Liver (tissue), 9 donors: ENCODE measurements around the gene TTC7B. TPM values are rescaled to one million over a fixed set of nuclear protein-coding genes. Genes with fewer than 3 reads are reported as not detected.

Source experiments
- DNase-seq: peaks from one replicate; pipeline ENCODE4 v3.0.0-alpha.2; 2017; ENCODE audit warnings: low spot score
- H3K27ac ChIP-seq, 2 donors: one replicate each; pipeline ENCODE4 v1.7.0; 2013; ENCODE audit warnings: inconsistent platforms in 2 of 2, low read length in 2 of 2, control low read depth in 1 of 2, low read depth in 1 of 2, mild to moderate bottlenecking in 1 of 2
- H3K27me3 ChIP-seq, 4 donors: one replicate each; pipeline versions ENCODE4 v1.6.1 to v1.7.0; 2013; ENCODE audit warnings: low read length in 3 of 4, inconsistent platforms in 1 of 4, mild to moderate bottlenecking in 1 of 4, moderate library complexity in 1 of 4; ENCODE audit not compliant: control insufficient read depth in 4 of 4, insufficient read depth in 4 of 4
- H3K36me3 ChIP-seq, 4 donors: one replicate each; pipeline versions ENCODE4 v1.6.1 to v1.7.0; 2013; ENCODE audit warnings: low read length in 3 of 4, mild to moderate bottlenecking in 3 of 4, low read depth in 1 of 4, moderate library complexity in 1 of 4; ENCODE audit not compliant: control insufficient read depth in 4 of 4, insufficient read depth in 3 of 4
- H3K4me1 ChIP-seq, 4 donors: one replicate each; pipeline versions ENCODE4 v1.6.1 to v1.7.0; 2013; ENCODE audit warnings: low read length in 3 of 4, mild to moderate bottlenecking in 3 of 4, moderate library complexity in 1 of 4; ENCODE audit not compliant: control insufficient read depth in 4 of 4, insufficient read depth in 4 of 4
- H3K4me3 ChIP-seq, 3 donors: one replicate each; pipeline versions ENCODE4 v1.6.1 to v1.7.0; 2013; ENCODE audit warnings: low read length in 3 of 3, control low read depth in 1 of 3, low read depth in 1 of 3, mild to moderate bottlenecking in 1 of 3
- H3K9ac ChIP-seq, 2 donors: one replicate each; pipeline ENCODE4 v1.7.0; 2013; ENCODE audit warnings: low read length in 2 of 2, mild to moderate bottlenecking in 2 of 2, moderate library complexity in 2 of 2, control low read depth in 1 of 2, low read depth in 1 of 2
- H3K9me3 ChIP-seq, 4 donors: one replicate each; pipeline versions ENCODE4 v1.6.1 to v1.7.0; 2013; ENCODE audit warnings: low read length in 3 of 4; ENCODE audit not compliant: control insufficient read depth in 4 of 4
- CTCF ChIP-seq: fragments of 150-350 bp; IDR thresholded peaks from 2 replicates; pipeline ENCODE4 v1.5.1; 2017; ENCODE audit warnings: improper control_type of control experiment, low read depth, low read length; ENCODE audit not compliant: missing input control
- EGR1 ChIP-seq, 2 donors: IDR thresholded peaks; 2 replicates each; pipeline ENCODE4 v1.6.1; 2016 to 2018; ENCODE audit warnings: antibody characterized with exemption in 2 of 2, low read depth in 2 of 2
- FOXA1 ChIP-seq: IDR thresholded peaks from 2 replicates; pipeline ENCODE4 v1.6.1; 2016; ENCODE audit warnings: antibody characterized with exemption
- FOXA2 ChIP-seq: IDR thresholded peaks from 2 replicates; pipeline ENCODE4 v1.6.1; 2016; ENCODE audit warnings: antibody characterized with exemption
- GABPA ChIP-seq, 2 donors: IDR thresholded peaks in 1 of 2; conservative IDR thresholded peaks in 1 of 2; 2 replicates each; pipeline ENCODE4 v1.6.1; 2016; ENCODE audit warnings: antibody characterized with exemption in 2 of 2, mild to moderate bottlenecking in 1 of 2, moderate library complexity in 1 of 2
- HNF4A ChIP-seq, 2 donors: conservative IDR thresholded peaks; 2 replicates each; pipeline ENCODE4 v1.6.1; 2016; ENCODE audit warnings: antibody characterized with exemption in 2 of 2, mild to moderate bottlenecking in 2 of 2
- HNF4G ChIP-seq: IDR thresholded peaks from 2 replicates; pipeline ENCODE4 v1.6.1; 2016; ENCODE audit warnings: antibody characterized with exemption
- JUND ChIP-seq, 2 donors: IDR thresholded peaks; 2 replicates each; pipeline ENCODE4 v1.6.1; 2016; ENCODE audit warnings: antibody characterized with exemption in 2 of 2
- MAX ChIP-seq: IDR thresholded peaks from 2 replicates; pipeline ENCODE4 v1.6.1; 2016; ENCODE audit warnings: antibody characterized with exemption
- NR2F2 ChIP-seq: IDR thresholded peaks from 2 replicates; pipeline ENCODE4 v1.6.1; 2016; ENCODE audit warnings: antibody characterized with exemption
- RAD21 ChIP-seq, 2 donors: IDR thresholded peaks; 2 replicates each; pipeline ENCODE4 v1.6.1; 2016; ENCODE audit warnings: antibody characterized with exemption in 2 of 2, mild to moderate bottlenecking in 2 of 2
- RXRA ChIP-seq, 2 donors: IDR thresholded peaks; 2 replicates each; pipeline ENCODE4 v1.6.1; 2017 to 2018; ENCODE audit warnings: antibody characterized with exemption in 2 of 2, mild to moderate bottlenecking in 1 of 2
- SP1 ChIP-seq: IDR thresholded peaks from 2 replicates; pipeline ENCODE4 v1.6.1; 2018; ENCODE audit warnings: antibody characterized with exemption, mild to moderate bottlenecking
- TAF1 ChIP-seq: conservative IDR thresholded peaks from 2 replicates; pipeline ENCODE4 v1.6.1; 2016; ENCODE audit warnings: antibody characterized with exemption, mild to moderate bottlenecking
- YY1 ChIP-seq: IDR thresholded peaks from 2 replicates; pipeline ENCODE4 v1.6.1; 2016; ENCODE audit warnings: antibody characterized with exemption, mild to moderate bottlenecking
- WGBS: extraction: QIAGEN DNeasy Blood & Tissue Kit; methylation state at CpG from one replicate; pipeline ENCODE4 v1.1.7; 2013; 5-methylcytosine and 5-hydroxymethylcytosine counted together
- polyA plus RNA-seq, 2 donors: library from polyadenylated mRNA; stranded (reverse) in 1 of 2; unstranded in 1 of 2; fragments of 200-250 nt in 1 of 2; fragments of >200 nt in 1 of 2; fragmentation: Nextera tagmentation in 1 of 2; extraction: Ambion mirVana in 1 of 2; gene quantifications; one replicate each; pipeline versions ENCODE4 v1.2.1 to v1.2.3, GENCODE V29; 2013 to 2015
- total RNA-seq, 2 donors: library from RNA; depleted of rRNA; stranded (reverse); fragments of >200 nt; gene quantifications; one replicate each; pipeline ENCODE4 v1.2.3, GENCODE V29; 2014
- TF ChIP-seq, protein P1 (sequence below): IDR thresholded peaks from 2 replicates; pipeline ENCODE4 v1.6.1; 2016; ENCODE audit warnings: antibody characterized with exemption
- TF ChIP-seq, protein P2 (sequence below): IDR thresholded peaks from 2 replicates; pipeline ENCODE4 v1.6.1; 2016; ENCODE audit warnings: antibody characterized with exemption, mild to moderate bottlenecking
- TF ChIP-seq, protein P3 (sequence below): IDR thresholded peaks from 2 replicates; pipeline ENCODE4 v1.6.1; 2016; ENCODE audit warnings: antibody characterized with exemption
- donor health status: healthy.
- donor health status: healthy.
- donor health status: healthy.
- donor health status: healthy.
- donor health status: healthy.

Gene TTC7B
- total and polyA plus RNA-seq, 4 donors: 9.1 to 31.0 (median 12.5) TPM

DNA sequence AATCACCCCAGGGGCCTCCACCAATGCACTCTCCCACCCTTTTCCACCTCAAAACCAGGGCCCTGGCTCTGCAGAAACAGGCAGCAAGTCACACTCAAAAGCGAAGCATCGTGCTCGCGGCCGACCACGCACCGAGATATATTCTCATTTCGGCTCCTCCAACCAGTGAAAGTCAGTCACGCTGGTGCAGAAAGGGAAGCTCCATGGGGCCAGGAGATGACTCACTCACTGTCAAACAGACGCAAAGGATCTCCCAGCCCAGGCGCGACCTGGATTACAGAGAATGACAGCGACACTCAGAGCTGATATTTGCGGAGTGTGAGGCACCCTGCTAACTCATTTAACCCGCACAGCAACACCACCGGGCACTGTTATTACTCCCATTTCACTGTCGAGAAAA lies 245.8 kb downstream of the TTC7B start:
- H3K4me1 ChIP-seq: no peaks in the 10 kb centered on the region
- 96% methylated on average over 17 of the region's 17 CpGs for WGBS
- H3K27ac ChIP-seq: no peak overlapping the region
- no peak overlapping the region for H3K4me3 ChIP-seq
- H3K27me3 ChIP-seq: no peaks in the 10 kb centered on the region
- no peak overlapping the region for H3K9ac ChIP-seq
- H3K9me3 ChIP-seq: no peaks in the 10 kb centered on the region
- no peak for DNase-seq
- H3K36me3 ChIP-seq: peaks cover 0 to 15% (median 1%) of the 10 kb centered on the region in 4 donors
- TF ChIP-seq EGR1 (IDR thresholded peaks at IDR 0.05; ENCODE audit: low read depth in 2 of 2) (no peak), MAX (no peak), FOXA1 (no peak)

DNA sequence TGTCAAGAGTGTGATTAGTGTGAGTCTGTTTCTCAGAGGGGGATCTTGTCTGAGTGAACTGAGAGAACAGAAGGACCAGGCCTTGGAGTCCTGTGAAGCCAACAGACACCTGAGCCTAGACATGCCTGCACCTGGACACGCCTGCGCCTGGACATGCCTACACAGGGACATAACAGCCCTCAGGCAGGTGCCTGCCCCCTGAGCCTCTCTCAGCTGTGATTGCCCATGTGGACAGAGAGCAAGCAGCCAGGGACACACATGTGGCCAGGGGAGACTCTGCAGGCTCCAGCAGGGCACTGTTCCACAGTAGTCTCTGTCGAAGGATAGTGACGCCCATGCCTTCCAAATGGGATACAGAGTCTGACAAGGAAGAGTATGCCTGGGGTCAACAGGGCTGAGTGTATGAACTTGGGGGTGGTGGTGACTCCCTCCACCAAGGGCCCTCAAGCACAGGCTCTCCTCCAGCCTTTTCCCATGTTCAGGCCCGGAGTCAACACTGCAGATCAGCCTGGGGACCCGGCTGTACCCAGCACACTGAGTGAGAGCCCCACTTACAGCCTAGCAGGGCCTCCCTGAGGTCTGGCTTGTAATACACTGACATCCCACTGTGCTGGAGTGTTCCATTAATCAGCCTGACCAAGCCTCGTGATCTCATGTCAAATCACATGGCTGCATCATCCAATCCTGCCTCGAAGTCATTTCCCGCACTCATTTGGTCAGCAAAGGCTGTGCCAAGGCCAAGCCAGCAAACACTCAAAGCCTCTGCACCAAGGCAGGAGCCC lies 246.4 kb downstream of the TTC7B start:
- 95% methylated on average over 9 of the region's 9 CpGs for WGBS

More for the DNA sequence above, 246.4 kb downstream of the TTC7B start:
- Histone ChIP-seq H3K9me3 (no peaks in the 10 kb centered on the region), H3K4me3 (no peak overlapping the region), H3K27me3 (no peaks in the 10 kb centered on the region), H3K9ac (no peak overlapping the region), H3K4me1 (no peaks in the 10 kb centered on the region), H3K27ac (no peak overlapping the region), H3K36me3 (peaks cover 0 to 15% (median 1%) of the 10 kb centered on the region in 4 donors)
- no peak for TF ChIP-seq FOXA2
- TF ChIP-seq HNF4A (conservative IDR thresholded peaks at IDR 0.05): no peak
- no peak for TF ChIP-seq HNF4G
- no peak for TF ChIP-seq RXRA (IDR thresholded peaks at IDR 0.05)
- TF ChIP-seq MAX: no peak
- TF ChIP-seq SP1: no peak
- no peak for TF ChIP-seq CTCF
- TF ChIP-seq, protein P1, sequence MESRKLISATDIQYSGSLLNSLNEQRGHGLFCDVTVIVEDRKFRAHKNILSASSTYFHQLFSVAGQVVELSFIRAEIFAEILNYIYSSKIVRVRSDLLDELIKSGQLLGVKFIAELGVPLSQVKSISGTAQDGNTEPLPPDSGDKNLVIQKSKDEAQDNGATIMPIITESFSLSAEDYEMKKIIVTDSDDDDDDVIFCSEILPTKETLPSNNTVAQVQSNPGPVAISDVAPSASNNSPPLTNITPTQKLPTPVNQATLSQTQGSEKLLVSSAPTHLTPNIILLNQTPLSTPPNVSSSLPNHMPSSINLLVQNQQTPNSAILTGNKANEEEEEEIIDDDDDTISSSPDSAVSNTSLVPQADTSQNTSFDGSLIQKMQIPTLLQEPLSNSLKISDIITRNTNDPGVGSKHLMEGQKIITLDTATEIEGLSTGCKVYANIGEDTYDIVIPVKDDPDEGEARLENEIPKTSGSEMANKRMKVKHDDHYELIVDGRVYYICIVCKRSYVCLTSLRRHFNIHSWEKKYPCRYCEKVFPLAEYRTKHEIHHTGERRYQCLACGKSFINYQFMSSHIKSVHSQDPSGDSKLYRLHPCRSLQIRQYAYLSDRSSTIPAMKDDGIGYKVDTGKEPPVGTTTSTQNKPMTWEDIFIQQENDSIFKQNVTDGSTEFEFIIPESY: no peak
- TF ChIP-seq, protein P2, sequence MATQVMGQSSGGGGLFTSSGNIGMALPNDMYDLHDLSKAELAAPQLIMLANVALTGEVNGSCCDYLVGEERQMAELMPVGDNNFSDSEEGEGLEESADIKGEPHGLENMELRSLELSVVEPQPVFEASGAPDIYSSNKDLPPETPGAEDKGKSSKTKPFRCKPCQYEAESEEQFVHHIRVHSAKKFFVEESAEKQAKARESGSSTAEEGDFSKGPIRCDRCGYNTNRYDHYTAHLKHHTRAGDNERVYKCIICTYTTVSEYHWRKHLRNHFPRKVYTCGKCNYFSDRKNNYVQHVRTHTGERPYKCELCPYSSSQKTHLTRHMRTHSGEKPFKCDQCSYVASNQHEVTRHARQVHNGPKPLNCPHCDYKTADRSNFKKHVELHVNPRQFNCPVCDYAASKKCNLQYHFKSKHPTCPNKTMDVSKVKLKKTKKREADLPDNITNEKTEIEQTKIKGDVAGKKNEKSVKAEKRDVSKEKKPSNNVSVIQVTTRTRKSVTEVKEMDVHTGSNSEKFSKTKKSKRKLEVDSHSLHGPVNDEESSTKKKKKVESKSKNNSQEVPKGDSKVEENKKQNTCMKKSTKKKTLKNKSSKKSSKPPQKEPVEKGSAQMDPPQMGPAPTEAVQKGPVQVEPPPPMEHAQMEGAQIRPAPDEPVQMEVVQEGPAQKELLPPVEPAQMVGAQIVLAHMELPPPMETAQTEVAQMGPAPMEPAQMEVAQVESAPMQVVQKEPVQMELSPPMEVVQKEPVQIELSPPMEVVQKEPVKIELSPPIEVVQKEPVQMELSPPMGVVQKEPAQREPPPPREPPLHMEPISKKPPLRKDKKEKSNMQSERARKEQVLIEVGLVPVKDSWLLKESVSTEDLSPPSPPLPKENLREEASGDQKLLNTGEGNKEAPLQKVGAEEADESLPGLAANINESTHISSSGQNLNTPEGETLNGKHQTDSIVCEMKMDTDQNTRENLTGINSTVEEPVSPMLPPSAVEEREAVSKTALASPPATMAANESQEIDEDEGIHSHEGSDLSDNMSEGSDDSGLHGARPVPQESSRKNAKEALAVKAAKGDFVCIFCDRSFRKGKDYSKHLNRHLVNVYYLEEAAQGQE: no peak
- TF ChIP-seq GABPA (IDR thresholded peaks at IDR 0.05 in 1 of 2, conservative IDR thresholded peaks at IDR 0.05 in 1 of 2): no peak
- TF ChIP-seq FOXA1: no peak
- TF ChIP-seq TAF1: no peak
- TF ChIP-seq, protein P3, sequence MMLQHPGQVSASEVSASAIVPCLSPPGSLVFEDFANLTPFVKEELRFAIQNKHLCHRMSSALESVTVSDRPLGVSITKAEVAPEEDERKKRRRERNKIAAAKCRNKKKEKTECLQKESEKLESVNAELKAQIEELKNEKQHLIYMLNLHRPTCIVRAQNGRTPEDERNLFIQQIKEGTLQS: no peak
- TF ChIP-seq EGR1 (IDR thresholded peaks at IDR 0.05; ENCODE audit: low read depth in 2 of 2): no peak
- no peak for TF ChIP-seq YY1
- no peak for TF ChIP-seq NR2F2
- TF ChIP-seq JUND (IDR thresholded peaks at IDR 0.05): no peak
- no peak for TF ChIP-seq RAD21 (IDR thresholded peaks at IDR 0.05)
- no peak for DNase-seq
